Cardiac fibroblast (primary cell): ENCODE results near the gene VCAM1.

ENCODE experiments used
- DNase-seq, 2 donors: peaks; one replicate each; pipeline versions ENCODE4 v3.0.0 to v3.0.0-alpha.2; 2010; ENCODE audit warnings: low read depth in 2 of 2
- H3K4me3 ChIP-seq, 2 donors: replicated peaks in 1 of 2; 1 replicate in 1 of 2; 2 replicates in 1 of 2; pipeline ENCODE4 v1.5.1; 2011; ENCODE audit warnings: low read depth in 2 of 2, low read length in 2 of 2, mild to moderate bottlenecking in 2 of 2, moderate library complexity in 1 of 2
- CTCF ChIP-seq: IDR thresholded peaks from one replicate; pipeline ENCODE4 v1.5.1; 2011; ENCODE audit warnings: low read depth, mild to moderate bottlenecking, low read length, inconsistent platforms

Gene VCAM1

GRCh38 chr1:100734676-100735075, 15.1 kb downstream of the VCAM1 start:
- DNase-seq, result peak; percentile 46 to 81
- H3K4me3 ChIP-seq, result no peak overlapping the region
- TF ChIP-seq CTCF, result no peak

- no peak overlapping the region for H3K4me3 ChIP-seq
- no peak for TF ChIP-seq CTCF
- no peak for DNase-seq
Measured at GRCh38 chr1:100735244-100735643, 15.7 kb downstream of the VCAM1 start.

GRCh38 chr1:100736324-100736723, 16.8 kb downstream of the VCAM1 start:
- no peak for TF ChIP-seq CTCF
- H3K4me3 ChIP-seq, result no peak overlapping the region
- peak; percentile 41 to 85 for DNase-seq

- no peak overlapping the region for H3K4me3 ChIP-seq
- TF ChIP-seq CTCF, result no peak
- peak; percentile 41 to 56 for DNase-seq
Measured at GRCh38 chr1:100736746-100737145, 17.2 kb downstream of the VCAM1 start.

GRCh38 chr1:100746542-100746932, 27.0 kb downstream of the VCAM1 start:
- no peak for TF ChIP-seq CTCF
- no peak for DNase-seq
- no peak overlapping the region for H3K4me3 ChIP-seq

- H3K4me3 ChIP-seq, result no peak overlapping the region
- no peak for DNase-seq
- no peak for TF ChIP-seq CTCF
Measured at GRCh38 chr1:100747771-100748170, 28.2 kb downstream of the VCAM1 start.
